Activated CD8-positive, alpha-beta T cell treated with anti-CD3 and anti-CD28 coated beads, Interleukin-2, amount 10 ng/mL, durations not matched to agents 7 days and 5 days (primary cell): ENCODE measurements around the gene CEACAM4. TPM values are rescaled to one million over a fixed set of nuclear protein-coding genes. Genes with fewer than 3 reads are reported as not detected.
"Not testable (repeated sequence)": the region's sequence is repeated elsewhere in the genome, so short reads cannot be mapped to it uniquely, and the experiment has no call there.

Source experiments
- ATAC-seq: fragments of 150-1000 bp; cut with Tn5 transposase; one replicate; pipeline ENCODE4 v1.10.0; 2021; ENCODE audit warnings: moderate library complexity
- CTCF ChIA-PET: fragments of 350-600 bp; sonication (Branson Sonifier 250); formaldehyde crosslinking; loops from one replicate; lab custom pipeline; 2021; ENCODE audit warnings: antibody characterized with exemption; lab: Charles Lee
- POLR2A ChIA-PET: fragments of 350-600 bp; sonication (Branson Sonifier 250); formaldehyde crosslinking; loops from one replicate; lab custom pipeline; 2021; ENCODE audit warnings: antibody characterized with exemption; lab: Charles Lee
- DNase-seq: peaks from one replicate; pipeline ENCODE4 v3.0.0-alpha.2; 2020
- H3K27ac Mint-ChIP-seq: one replicate; pipeline ENCODE4 v1.8.0; 2021; ENCODE audit warnings: mild to moderate bottlenecking, mixed read lengths
- H3K27me3 Mint-ChIP-seq: one replicate; pipeline ENCODE4 v1.8.0; 2021; ENCODE audit warnings: low read depth, mixed read lengths
- H3K36me3 Mint-ChIP-seq: one replicate; pipeline ENCODE4 v1.8.0; 2021; ENCODE audit warnings: low read depth, mixed read lengths
- H3K4me1 Mint-ChIP-seq: one replicate; pipeline ENCODE4 v1.8.0; 2021; ENCODE audit warnings: low read depth, mixed read lengths
- H3K4me3 Mint-ChIP-seq: one replicate; pipeline ENCODE4 v1.8.0; 2021; ENCODE audit warnings: mild to moderate bottlenecking, mixed read lengths
- H3K9me3 Mint-ChIP-seq: one replicate; pipeline ENCODE4 v1.8.0; 2022; ENCODE audit warnings: mixed read lengths; ENCODE audit not compliant: insufficient read depth
- total RNA-seq, 2 experiments: library from RNA; stranded (reverse); gene quantifications; one replicate each; pipeline ENCODE4 v1.2.3, GENCODE V29; 2021

CEACAM4 gene
- total RNA-seq = not detected

DNA sequence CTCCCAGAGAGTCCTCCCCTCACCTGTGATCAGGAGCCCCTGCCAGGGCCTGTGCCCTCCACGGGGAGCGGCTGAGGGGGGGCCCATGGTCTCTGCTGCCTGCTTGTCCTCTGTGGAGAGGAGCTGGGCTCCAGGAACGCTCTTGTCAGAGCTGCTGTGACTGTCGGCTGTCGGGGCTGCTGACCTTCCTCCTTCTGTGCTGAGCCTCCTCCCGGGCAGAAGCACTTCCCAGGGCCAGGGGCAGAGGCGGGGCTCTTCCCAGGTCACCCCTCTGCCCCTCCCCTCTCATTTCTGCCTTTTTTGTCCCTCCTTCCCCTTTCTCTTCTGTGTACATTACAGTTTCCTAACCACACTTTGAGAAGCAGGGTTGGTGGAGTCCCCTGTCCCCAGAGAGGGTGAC, at the start of gene CEACAM4:
CEACAM4 (minus strand) TSS at position 198 of the 400 bp plus-strand sequence; CDS start at position 87, 111 bp downstream.
- Mint-ChIP-seq H3K27ac (no peak within 1 kb of the TSS), H3K4me1 (no peaks in the 10 kb centered on the region), H3K36me3 (no peaks in the 10 kb centered on the region), H3K27me3 (peaks cover 21% of the 10 kb centered on the region), H3K4me3 (no peak within 1 kb of the TSS), H3K9me3 (peaks cover 5% of the 10 kb centered on the region)
- ChIA-PET POLR2A (no interaction called here), CTCF (no interaction called here)
- no peak for ATAC-seq
- no peak for DNase-seq

DNA sequence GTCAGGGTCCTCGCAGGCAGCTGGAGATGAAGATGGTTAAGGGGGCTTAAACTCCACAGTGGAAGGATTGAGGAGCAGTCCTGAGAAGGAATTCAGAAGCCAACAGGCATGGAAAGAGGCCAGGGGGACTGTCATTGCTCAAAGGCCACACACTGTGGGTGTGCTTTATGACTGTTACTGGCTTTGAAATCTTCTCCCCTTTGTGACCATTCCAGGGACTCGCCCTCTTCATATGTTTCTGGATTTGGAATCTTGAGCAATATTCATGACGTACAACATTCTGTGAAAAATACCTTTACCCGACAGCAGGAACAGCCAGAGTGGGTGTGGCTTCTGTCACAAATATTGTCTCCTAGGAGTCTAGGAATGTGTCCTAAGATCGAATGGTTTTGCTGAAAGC, 44.6 kb upstream of the CEACAM4 start:
- H3K27me3 Mint-ChIP-seq = peaks cover 27% of the 10 kb centered on the region
- H3K4me3 Mint-ChIP-seq = no peak overlapping the region
- ChIA-PET POLR2A (no interaction called here), CTCF (interaction anchor here (2.0 kb wide), 1 partner anchor 30 kb away, joined by 4 read pairs; no protein-coding TSS in a partner anchor)
- no peaks in the 10 kb centered on the region for H3K36me3 Mint-ChIP-seq
- H3K4me1 Mint-ChIP-seq = no peaks in the 10 kb centered on the region
- ATAC-seq (no peak), DNase-seq (no peak)
- no peak overlapping the region for H3K27ac Mint-ChIP-seq
- peaks cover 5% of the 10 kb centered on the region for H3K9me3 Mint-ChIP-seq

GRCh38 chr19:41670755-41671154, 43.9 kb upstream of the CEACAM4 start:
- DNase-seq (no peak), ATAC-seq (no peak)
- Mint-ChIP-seq H3K9me3 (peaks cover 5% of the 10 kb centered on the region), H3K4me3 (no peak overlapping the region), H3K27ac (no peak overlapping the region), H3K27me3 (peaks cover 26% of the 10 kb centered on the region), H3K4me1 (no peaks in the 10 kb centered on the region), H3K36me3 (no peaks in the 10 kb centered on the region)
- ChIA-PET CTCF (interaction anchor here (1.5 to 2.0 kb wide), 2 partner anchors 29 to 36 kb away, joined by 3 to 4 read pairs; no protein-coding TSS in a partner anchor), POLR2A (no interaction called here)

GRCh38 chr19:41668315-41668714, 41.4 kb upstream of the CEACAM4 start:
- Mint-ChIP-seq H3K27me3 (peaks cover 16% of the 10 kb centered on the region), H3K4me1 (no peaks in the 10 kb centered on the region), H3K27ac (no peak overlapping the region), H3K4me3 (no peak overlapping the region), H3K9me3 (peaks cover 12% of the 10 kb centered on the region), H3K36me3 (no peaks in the 10 kb centered on the region)
- ChIA-PET CTCF (no interaction called here), POLR2A (no interaction called here)
- no peak for DNase-seq
- ATAC-seq = no peak

GRCh38 chr19:41666075-41666474, 39.2 kb upstream of the CEACAM4 start:
- Mint-ChIP-seq H3K9me3 (peaks cover 12% of the 10 kb centered on the region), H3K4me1 (no peaks in the 10 kb centered on the region), H3K36me3 (no peaks in the 10 kb centered on the region), H3K4me3 (no peak overlapping the region), H3K27ac (no peak overlapping the region), H3K27me3 (peaks cover 13% of the 10 kb centered on the region)
- DNase-seq = no peak
- ATAC-seq = no peak
- CTCF ChIA-PET = no interaction called here
- POLR2A ChIA-PET = no interaction called here

DNA sequence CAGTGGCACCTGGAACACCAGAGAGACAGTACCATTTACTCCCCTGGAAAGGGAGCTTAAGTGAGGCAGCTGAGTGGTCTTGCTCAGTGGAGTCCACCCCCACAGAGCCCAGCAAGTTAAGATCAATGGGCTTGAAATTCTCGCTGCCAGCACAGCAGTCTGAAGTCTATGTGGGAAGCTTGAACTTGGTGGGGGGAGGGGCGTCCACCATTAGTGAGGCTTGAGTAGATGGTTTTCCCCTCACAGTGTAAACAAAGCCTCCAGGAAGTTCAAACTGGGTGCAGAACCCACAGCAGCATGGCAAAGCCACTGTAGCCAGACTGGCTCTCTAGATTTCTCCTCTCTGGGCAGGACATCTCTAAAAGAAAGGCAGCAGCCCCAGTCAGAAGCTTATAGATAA, 30.3 kb upstream of the CEACAM4 start:
- Mint-ChIP-seq H3K9me3 (no peaks in the 10 kb centered on the region), H3K27ac (no peak overlapping the region), H3K27me3 (peaks cover 56% of the 10 kb centered on the region), H3K4me1 (no peaks in the 10 kb centered on the region), H3K36me3 (no peaks in the 10 kb centered on the region), H3K4me3 (no peak overlapping the region)
- POLR2A ChIA-PET = no interaction called here
- ATAC-seq (no peak), DNase-seq (no peak)
- CTCF ChIA-PET = interaction anchor here (1.0 to 5.5 kb wide), 4 partner anchors 9 to 97 kb away, joined by 3 to 18 read pairs (median 4); no protein-coding TSS in a partner anchor

GRCh38 chr19:41656756-41657155, 29.9 kb upstream of the CEACAM4 start:
- H3K27ac Mint-ChIP-seq, H3K9me3 Mint-ChIP-seq, H3K4me3 Mint-ChIP-seq, DNase-seq, ATAC-seq, POLR2A ChIA-PET, H3K4me1 Mint-ChIP-seq, H3K36me3 Mint-ChIP-seq: not testable (repeated sequence)
- CTCF ChIA-PET = interaction anchor here (1.0 to 5.5 kb wide), 4 partner anchors 9 to 98 kb away, joined by 3 to 18 read pairs (median 4); no protein-coding TSS in a partner anchor
- H3K27me3 Mint-ChIP-seq = peaks cover 56% of the 10 kb centered on the region

GRCh38 chr19:41652250-41652649, 25.4 kb upstream of the CEACAM4 start:
- no peaks in the 10 kb centered on the region for H3K36me3 Mint-ChIP-seq
- H3K27me3 Mint-ChIP-seq = peaks cover 40% of the 10 kb centered on the region
- CTCF ChIA-PET = interaction anchor here (2.1 to 2.6 kb wide), 3 partner anchors 10 to 55 kb away, joined by 6 to 20 read pairs (median 8); no protein-coding TSS in a partner anchor
- no peaks in the 10 kb centered on the region for H3K9me3 Mint-ChIP-seq
- POLR2A ChIA-PET = no interaction called here
- H3K4me1 Mint-ChIP-seq = no peaks in the 10 kb centered on the region
- no peak for ATAC-seq
- no peak overlapping the region for H3K27ac Mint-ChIP-seq
- no peak for DNase-seq
- no peak overlapping the region for H3K4me3 Mint-ChIP-seq

DNA sequence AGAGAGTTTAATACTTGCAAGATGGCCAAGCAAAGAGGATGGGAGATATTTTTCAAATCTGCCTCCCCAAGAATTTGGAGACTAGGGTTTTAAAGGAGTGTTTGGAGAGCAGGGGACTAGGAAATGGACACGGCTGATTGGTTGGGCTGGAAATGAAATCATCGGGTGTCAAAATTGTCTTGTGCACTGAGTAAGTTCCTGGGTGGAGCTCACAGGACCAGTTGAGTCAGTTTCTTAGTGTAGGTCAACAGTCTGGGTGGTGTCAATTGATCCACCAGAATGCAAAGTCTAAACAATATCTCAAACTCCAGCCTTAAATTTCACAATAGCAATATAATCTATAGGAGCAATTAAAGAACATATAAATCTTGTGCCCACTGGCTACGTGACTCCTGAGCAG, 23.0 kb upstream of the CEACAM4 start:
- no peak overlapping the region for H3K4me3 Mint-ChIP-seq
- no peak for DNase-seq
- no peaks in the 10 kb centered on the region for H3K4me1 Mint-ChIP-seq
- peaks cover 28% of the 10 kb centered on the region for H3K27me3 Mint-ChIP-seq
- no peak overlapping the region for H3K27ac Mint-ChIP-seq
- POLR2A ChIA-PET = no interaction called here
- no peaks in the 10 kb centered on the region for H3K9me3 Mint-ChIP-seq
- CTCF ChIA-PET = interaction anchor here (1.4 to 1.9 kb wide), 2 partner anchors 9 to 10 kb away, joined by 5 to 6 read pairs; no protein-coding TSS in a partner anchor
- H3K36me3 Mint-ChIP-seq = no peaks in the 10 kb centered on the region
- no peak for ATAC-seq

GRCh38 chr19:41646589-41647204, 19.8 kb upstream of the CEACAM4 start:
- H3K9me3 Mint-ChIP-seq = no peaks in the 10 kb centered on the region

GRCh38 chr19:41641879-41642485, 15.1 kb upstream of the CEACAM4 start:
- peaks cover 13% of the 10 kb centered on the region for H3K27me3 Mint-ChIP-seq
- ChIA-PET POLR2A (no interaction called here), CTCF (interaction anchor here (0.6 to 1.9 kb wide), 35 partner anchors 8 to 569 kb away, joined by 3 to 30 read pairs (median 4); no protein-coding TSS in a partner anchor)
- no peaks in the 10 kb centered on the region for H3K36me3 Mint-ChIP-seq
- no peaks in the 10 kb centered on the region for H3K9me3 Mint-ChIP-seq
- ATAC-seq (peak; percentile 89), DNase-seq (peak; percentile 79)
- H3K27ac Mint-ChIP-seq = no peak overlapping the region
- H3K4me3 Mint-ChIP-seq = no peak overlapping the region
- H3K4me1 Mint-ChIP-seq = no peaks in the 10 kb centered on the region

More at GRCh38 chr19:41646589-41647204, 19.8 kb upstream of the CEACAM4 start:
- Mint-ChIP-seq H3K4me3 (no peak overlapping the region), H3K4me1 (no peaks in the 10 kb centered on the region), H3K27ac (no peak overlapping the region), H3K27me3 (peaks cover 23% of the 10 kb centered on the region), H3K36me3 (no peaks in the 10 kb centered on the region)
- CTCF ChIA-PET = interaction anchor here (0.8 to 2.1 kb wide), 16 partner anchors 9 to 207 kb away, joined by 3 to 7 read pairs (median 4); partner anchors contain the start of gene DMAC2
- DNase-seq (peak; percentile 40), ATAC-seq (no peak)
- POLR2A ChIA-PET = no interaction called here

DNA sequence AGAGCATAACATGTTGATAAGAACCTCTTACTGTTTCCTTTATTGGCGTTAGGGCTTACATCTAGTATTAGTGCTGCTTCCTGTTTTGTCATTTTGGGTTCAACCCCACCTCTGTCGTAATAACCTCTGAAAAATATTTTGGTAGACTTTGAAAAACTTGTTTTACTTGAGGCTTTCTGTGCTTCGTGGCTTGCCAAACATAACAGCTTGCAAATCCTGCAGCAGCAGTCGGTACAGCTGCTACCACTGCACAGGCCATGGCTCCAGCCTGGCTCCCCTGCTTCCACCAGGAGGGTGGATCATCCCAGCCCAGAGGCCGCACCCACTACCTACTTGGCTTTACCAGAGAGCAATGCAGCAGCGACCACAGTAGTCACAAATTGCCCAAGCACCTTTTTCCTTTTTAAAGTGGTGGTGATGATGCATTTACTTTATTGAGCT, 11.8 kb upstream of the CEACAM4 start:
- H3K27me3 Mint-ChIP-seq = peaks cover 27% of the 10 kb centered on the region
- no peak for DNase-seq
- no peak for ATAC-seq

More for the DNA sequence above, 11.8 kb upstream of the CEACAM4 start:
- H3K4me1 Mint-ChIP-seq = no peaks in the 10 kb centered on the region
- ChIA-PET POLR2A (no interaction called here), CTCF (interaction anchor here (0.8 to 1.3 kb wide), 3 partner anchors 8 to 68 kb away, joined by 3 to 4 read pairs (median 3); no protein-coding TSS in a partner anchor)
- no peak overlapping the region for H3K4me3 Mint-ChIP-seq
- H3K27ac Mint-ChIP-seq = no peak overlapping the region
- no peaks in the 10 kb centered on the region for H3K36me3 Mint-ChIP-seq
- H3K9me3 Mint-ChIP-seq = no peaks in the 10 kb centered on the region
